HepG2 (cell line): ENCODE measurements around the gene DLST.

Experiments used
- EP300 ChIP-seq, 3 experiments: sonication (generic) in 1 of 3; formaldehyde crosslinking in 1 of 3; IDR thresholded peaks; 2 replicates each; pipeline versions ENCODE4 v1.5.1 to v1.6.1; 2011 to 2020; ENCODE audit warnings: low read depth in 2 of 3, low read length in 2 of 3, borderline replicate concordance in 1 of 3, improper control_type of control experiment in 1 of 3, mild to moderate bottlenecking in 1 of 3, missing genetic modification reagents in 1 of 3, moderate library complexity in 1 of 3
- HNRNPH1 ChIP-seq: fragments of 200-400 bp; formaldehyde crosslinking; optimal IDR thresholded peaks from 2 replicates; pipeline ENCODE3; 2017; ENCODE audit warnings: mild to moderate bottlenecking, low read depth, low read length
- NFIC ChIP-seq: IDR thresholded peaks from 2 replicates; pipeline ENCODE4 v1.6.1; 2012; ENCODE audit warnings: mild to moderate bottlenecking, low read length, inconsistent platforms
- POLR2A ChIP-seq, 2 experiments: IDR thresholded peaks; 2 replicates each; pipeline ENCODE4 v1.6.1; 2011; ENCODE audit warnings: low read depth in 2 of 2, low read length in 2 of 2, mild to moderate bottlenecking in 1 of 2, moderate library complexity in 1 of 2; ENCODE audit not compliant: insufficient read depth in 1 of 2
- TARDBP ChIP-seq: sonication (generic); formaldehyde crosslinking; IDR thresholded peaks from 2 replicates; pipeline ENCODE4 v1.8.0; 2022; ENCODE audit warnings: mild to moderate bottlenecking, missing genetic modification reagents
- ZNF136 ChIP-seq: sonication (generic); formaldehyde crosslinking; IDR thresholded peaks from 2 replicates; pipeline ENCODE4 v1.8.1; 2022; ENCODE audit warnings: low read depth, mild to moderate bottlenecking, moderate library complexity, missing genetic modification reagents
- ZNF143 ChIP-seq: sonication (generic); formaldehyde crosslinking; IDR thresholded peaks from 2 replicates; pipeline ENCODE4 v1.4.0; 2020; ENCODE audit warnings: missing genetic modification reagents
- ZNF260 ChIP-seq: sonication (generic); formaldehyde crosslinking; IDR thresholded peaks from 2 replicates; pipeline ENCODE4 v1.4.0; 2020; ENCODE audit warnings: missing genetic modification reagents, low read depth, mild to moderate bottlenecking, borderline replicate concordance
- ZNF446 ChIP-seq: sonication (generic); formaldehyde crosslinking; IDR thresholded peaks from 2 replicates; pipeline ENCODE4 v1.5.0; 2020; ENCODE audit warnings: mild to moderate bottlenecking, missing genetic modification reagents
- ZNF552 ChIP-seq: sonication (generic); formaldehyde crosslinking; IDR thresholded peaks from 2 replicates; pipeline ENCODE4 v1.9.0; 2022; ENCODE audit warnings: missing genetic modification reagents, mild to moderate bottlenecking, borderline replicate concordance
- TF ChIP-seq, protein P1 (sequence below): sonication (generic); formaldehyde crosslinking; IDR thresholded peaks from 2 replicates; pipeline ENCODE4 v1.4.0; 2020; ENCODE audit warnings: missing genetic modification reagents

DNA sequence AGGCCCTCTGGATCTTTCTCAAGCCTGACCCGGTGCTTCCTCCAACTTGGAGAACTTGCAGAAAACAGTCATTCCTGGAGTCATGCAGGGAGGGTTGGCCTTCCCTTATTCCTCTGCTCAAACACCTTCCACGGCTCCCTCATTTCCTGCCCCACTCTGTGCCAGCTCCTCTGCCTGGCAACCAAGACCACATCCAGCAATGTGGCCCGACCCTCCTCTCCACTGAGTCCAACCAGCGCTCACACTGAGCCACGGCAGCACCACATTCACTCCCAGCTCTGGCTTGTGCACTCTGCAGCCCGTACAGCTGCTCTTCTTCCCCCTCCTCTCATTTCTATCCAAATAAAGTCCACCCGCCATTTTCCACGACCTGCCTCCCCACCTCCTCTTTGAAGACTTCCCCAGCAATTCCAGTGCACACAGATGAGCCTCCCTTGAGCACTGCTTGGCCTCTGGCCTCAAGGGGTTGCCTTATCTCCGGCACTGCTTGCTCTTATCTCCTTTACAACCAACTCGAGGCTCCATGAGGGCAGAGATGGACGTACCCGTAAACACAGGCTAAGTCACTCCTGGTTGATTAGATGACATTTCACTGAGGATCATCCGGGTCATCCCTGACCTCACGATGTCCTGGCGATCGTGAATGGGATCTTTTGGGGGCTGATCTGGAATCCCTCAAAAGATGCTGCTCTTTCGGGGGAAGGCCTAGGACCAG, 68.3 kb downstream of the DLST start:
- no peak for TF ChIP-seq ZNF136
- TF ChIP-seq ZNF260 (CRISPR knock-in tag) = no peak
- no peak for TF ChIP-seq POLR2A (IDR thresholded peaks at IDR 0.05; ENCODE audit: insufficient read depth in 1 of 2, low read depth in 2 of 2, low read length in 2 of 2)
- TF ChIP-seq ZNF446 (CRISPR knock-in tag) = no peak
- TF ChIP-seq HNRNPH1 = no peak
- no peak for TF ChIP-seq NFIC
- TF ChIP-seq TARDBP (CRISPR knock-in tag) = no peak
- no peak for TF ChIP-seq EP300 (IDR thresholded peaks at IDR 0.05; ENCODE audit: low read depth in 2 of 2, low read length in 2 of 2)
- TF ChIP-seq EP300 (CRISPR knock-in tag; IDR thresholded peaks at IDR 0.05; ENCODE audit: borderline replicate concordance) = no peak
- no peak for TF ChIP-seq ZNF552 (CRISPR knock-in tag)
- TF ChIP-seq, protein P1, sequence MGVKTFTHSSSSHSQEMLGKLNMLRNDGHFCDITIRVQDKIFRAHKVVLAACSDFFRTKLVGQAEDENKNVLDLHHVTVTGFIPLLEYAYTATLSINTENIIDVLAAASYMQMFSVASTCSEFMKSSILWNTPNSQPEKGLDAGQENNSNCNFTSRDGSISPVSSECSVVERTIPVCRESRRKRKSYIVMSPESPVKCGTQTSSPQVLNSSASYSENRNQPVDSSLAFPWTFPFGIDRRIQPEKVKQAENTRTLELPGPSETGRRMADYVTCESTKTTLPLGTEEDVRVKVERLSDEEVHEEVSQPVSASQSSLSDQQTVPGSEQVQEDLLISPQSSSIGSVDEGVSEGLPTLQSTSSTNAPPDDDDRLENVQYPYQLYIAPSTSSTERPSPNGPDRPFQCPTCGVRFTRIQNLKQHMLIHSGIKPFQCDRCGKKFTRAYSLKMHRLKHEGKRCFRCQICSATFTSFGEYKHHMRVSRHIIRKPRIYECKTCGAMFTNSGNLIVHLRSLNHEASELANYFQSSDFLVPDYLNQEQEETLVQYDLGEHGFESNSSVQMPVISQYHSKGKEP (CRISPR knock-in tag) = no peak
- TF ChIP-seq ZNF143 (CRISPR knock-in tag) = no peak
